IPS-NIHi7 (cell line): ENCODE measurements around the gene FOXR1.
A peak's percentile ranks its signal among the peaks of the same experiment; 100 is the strongest.
"Not testable (repeated sequence)": the region's sequence is repeated elsewhere in the genome, so short reads cannot be mapped to it uniquely, and the experiment has no call there.

Source experiments
- DNase-seq: peaks from one replicate; pipeline ENCODE4 v3.0.0; 2012; ENCODE audit warnings: mixed read lengths; ENCODE audit errors: extremely low spot score

The FOXR1 gene

GRCh38 chr11:118997627-118998387 is 26.2 kb downstream of the FOXR1 start, which contains the start of gene CENATAC:
TSS of gene CENATAC (plus strand) at chr11:118998138. CDS start at chr11:118998198, 60 bp downstream.
- DNase-seq, result peak; percentile 100

- no peak for DNase-seq
Observed at GRCh38 chr11:118998388-118998717, 26.8 kb downstream of the FOXR1 start.

GRCh38 chr11:118998822-118999221 is 27.3 kb downstream of the FOXR1 start:
- DNase-seq, result peak; percentile 51

DNA sequence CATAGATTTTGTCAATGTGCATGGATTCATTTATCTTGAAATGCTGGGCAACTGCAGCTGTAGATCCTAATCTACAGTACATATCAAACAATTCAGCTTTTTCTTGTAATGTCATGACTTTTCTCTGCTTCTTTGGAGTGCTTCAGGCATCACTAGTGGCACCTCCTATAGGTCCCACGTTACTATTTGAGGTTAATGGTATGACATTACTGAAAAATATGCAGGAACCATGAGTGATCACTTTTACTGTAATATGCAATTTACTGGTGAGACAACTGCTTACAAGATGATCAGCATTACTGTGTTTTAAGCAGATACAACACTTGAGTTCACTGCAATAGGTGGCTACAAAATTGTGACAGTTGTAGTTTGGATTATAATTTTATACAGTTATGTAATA is 29.3 kb downstream of the FOXR1 start:
- no peak for DNase-seq

- no peak for DNase-seq
Observed at GRCh38 chr11:119006656-119007055, 35.1 kb downstream of the FOXR1 start.

DNA sequence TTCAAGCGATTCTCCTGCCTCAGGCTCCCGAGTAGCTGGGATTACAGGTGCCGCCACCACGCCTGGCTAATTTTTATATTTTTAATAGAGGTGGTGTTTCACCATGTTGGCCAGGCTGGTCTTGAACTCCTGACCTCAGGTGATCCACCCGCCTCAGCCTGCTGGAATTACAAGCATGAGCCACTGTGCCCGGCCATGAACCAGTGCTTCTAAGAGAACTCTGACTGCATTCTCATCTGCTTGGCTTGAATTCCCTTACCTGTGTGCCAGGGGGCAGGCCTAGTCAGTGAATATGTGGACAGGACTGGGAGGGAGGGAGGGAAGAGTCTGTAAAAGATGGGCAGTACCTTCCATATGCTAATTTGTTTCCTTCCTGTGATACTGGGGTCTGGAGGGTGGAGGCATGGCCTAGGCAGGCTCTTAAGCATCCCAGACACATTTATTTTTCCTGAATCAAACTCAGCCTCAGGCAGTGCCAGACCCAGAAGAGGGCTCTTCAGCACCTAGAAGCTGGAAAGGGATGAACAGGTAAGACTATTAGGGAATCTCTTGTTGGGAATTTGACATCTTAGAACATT is 40.0 kb downstream of the FOXR1 start:
- DNase-seq, result no peak

DNA sequence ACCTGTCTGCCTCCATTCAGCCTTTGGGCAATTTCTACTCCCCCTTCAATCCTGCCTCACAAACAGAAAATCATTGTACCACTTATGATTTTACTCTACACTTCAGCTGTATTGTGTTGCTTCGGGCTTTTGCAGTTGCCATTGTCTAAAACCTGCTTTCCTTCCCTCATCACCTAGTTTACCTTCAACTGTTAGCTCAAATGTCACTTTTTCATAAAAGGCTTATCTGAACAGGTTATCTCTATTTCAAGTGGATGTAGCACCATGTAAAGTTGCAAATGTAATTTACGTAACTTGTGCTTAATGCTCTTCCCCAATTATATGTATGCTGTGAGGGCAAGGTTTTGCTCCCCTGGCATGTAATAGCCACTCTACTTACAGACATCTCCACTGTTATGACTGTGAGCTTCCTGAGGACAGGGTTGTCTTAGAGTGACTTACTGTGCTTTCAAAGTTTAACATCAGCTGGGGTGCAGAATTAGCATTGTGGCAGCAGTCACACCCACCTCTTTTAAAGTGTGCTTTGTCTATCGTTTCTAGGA is 41.1 kb downstream of the FOXR1 start:
- no peak for DNase-seq

DNA sequence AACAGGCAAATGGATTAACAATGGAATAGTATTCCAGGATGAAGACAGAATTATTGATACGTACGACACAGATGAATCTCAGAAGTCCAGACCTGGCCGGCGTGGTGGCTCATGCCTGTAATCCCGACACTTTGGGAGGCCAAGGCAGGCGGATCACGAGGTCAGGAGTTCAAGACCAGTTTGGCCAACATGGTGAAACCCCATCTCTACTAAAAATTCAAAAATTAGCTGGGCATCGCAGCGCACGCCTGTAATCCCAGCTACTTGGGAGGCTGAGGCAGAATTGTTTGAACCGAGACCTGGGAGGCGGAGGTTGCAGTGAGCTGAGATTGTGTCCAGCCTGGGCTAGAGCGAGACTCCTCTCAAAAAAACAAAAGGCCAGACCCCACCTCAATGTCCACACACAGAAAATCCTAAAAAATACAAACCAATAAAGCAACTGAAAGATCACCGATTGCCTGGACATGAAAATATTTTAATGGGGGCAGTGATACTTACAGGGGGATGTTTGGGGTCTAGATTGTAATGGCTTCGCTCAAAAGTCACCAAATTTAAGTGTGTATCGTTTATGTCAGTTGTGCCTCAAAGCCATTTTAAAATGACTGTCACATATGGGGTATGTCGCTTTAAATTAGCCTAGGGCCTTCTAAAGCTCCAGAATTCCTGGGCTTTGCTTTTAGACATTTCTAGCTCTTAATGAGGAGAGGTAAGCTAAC is 42.8 kb downstream of the FOXR1 start:
- no peak for DNase-seq

- DNase-seq, result no peak
Observed at GRCh38 chr11:119015054-119015611, 43.6 kb downstream of the FOXR1 start.

DNA sequence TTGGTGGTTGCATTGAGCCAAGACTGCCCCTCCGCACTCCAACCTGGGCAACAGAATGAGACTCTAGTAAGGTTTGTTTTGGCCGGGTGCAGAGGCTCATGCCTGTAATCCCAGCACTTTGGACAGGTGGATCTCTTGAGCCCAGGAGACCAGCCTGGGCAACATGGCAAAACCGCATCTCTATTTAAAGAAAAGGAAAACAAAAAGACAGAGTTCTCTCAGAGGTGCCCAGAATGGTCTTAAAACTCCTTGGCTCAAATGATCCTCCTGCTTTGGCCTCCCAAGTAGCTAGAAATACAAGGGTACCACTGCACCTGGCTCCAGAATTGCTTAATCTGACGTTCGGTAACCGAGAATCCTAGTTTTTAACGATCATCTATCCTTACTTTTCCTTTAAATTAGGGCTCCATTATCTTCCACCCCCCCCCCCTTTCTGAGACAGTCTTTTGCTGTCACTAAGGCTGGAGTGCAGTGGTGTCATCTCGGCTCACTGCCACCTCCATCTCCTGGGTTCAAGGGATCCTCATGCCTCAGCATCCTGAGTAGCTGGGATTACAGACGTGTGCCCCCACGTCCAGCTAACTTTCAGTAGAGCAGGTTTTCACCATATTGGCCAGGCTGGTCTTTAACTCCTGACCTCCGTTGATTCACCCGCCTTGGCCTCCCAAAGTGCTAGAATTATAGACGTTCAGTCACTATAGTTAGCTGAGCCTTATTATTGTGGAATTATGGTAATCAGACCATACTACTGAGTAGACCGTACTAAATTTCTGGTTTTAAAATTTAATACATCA is 44.9 kb downstream of the FOXR1 start:
- DNase-seq, result no peak

DNA sequence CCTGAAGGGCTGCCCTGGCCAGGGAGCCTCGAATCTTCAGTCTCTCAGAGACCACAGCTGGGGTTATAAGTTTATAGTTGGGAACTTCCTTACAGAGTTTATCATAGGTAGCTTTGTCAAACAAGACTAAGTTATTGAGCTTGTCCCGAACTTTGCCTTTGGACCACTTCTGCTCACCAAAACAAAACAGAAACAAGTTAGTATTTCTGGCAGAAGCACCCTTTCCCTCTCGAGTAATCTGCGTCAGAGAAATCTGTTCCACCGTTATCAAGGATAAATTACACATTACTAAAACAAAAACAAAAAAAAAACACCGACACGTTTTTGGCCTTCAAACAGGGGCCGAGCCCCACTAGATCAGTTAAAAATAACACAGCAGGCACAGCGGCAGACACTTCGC is 45.8 kb downstream of the FOXR1 start:
- DNase-seq, result not testable (repeated sequence)

GRCh38 chr11:119018074-119018938 is 46.7 kb downstream of the FOXR1 start, which contains the start of the genes RPS25 and TRAPPC4:
TSS of gene RPS25 (minus strand) at chr11:119018343. CDS start at chr11:119018284, 59 bp downstream.
TSS of gene TRAPPC4 (plus strand) at chr11:119018766. CDS start at chr11:119018796, 30 bp downstream.
- peak; percentile 92 for DNase-seq

- DNase-seq, result no peak
Observed at GRCh38 chr11:119019996-119020395, 48.4 kb downstream of the FOXR1 start.

- DNase-seq, result no peak
Observed at GRCh38 chr11:119021631-119022030, 50.1 kb downstream of the FOXR1 start.

DNA sequence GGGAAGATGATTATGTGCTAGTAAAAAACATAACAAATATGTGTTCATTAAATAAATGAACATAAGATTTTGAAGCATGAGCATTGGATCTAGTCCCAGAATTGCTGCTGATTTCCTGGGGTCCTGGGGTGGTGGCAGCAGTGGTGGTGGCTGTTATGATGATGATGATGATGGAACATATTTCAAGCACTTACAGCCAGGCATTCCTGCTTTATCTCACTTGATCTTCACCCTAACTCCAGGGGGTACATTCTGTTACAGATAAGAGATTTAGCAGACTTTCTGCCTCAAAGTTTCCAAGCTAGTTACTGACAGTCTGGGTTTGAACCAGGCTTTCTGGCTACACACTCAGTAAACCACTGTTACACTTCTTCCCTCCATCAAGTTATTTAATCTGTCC is 52.2 kb downstream of the FOXR1 start:
- no peak for DNase-seq

DNA sequence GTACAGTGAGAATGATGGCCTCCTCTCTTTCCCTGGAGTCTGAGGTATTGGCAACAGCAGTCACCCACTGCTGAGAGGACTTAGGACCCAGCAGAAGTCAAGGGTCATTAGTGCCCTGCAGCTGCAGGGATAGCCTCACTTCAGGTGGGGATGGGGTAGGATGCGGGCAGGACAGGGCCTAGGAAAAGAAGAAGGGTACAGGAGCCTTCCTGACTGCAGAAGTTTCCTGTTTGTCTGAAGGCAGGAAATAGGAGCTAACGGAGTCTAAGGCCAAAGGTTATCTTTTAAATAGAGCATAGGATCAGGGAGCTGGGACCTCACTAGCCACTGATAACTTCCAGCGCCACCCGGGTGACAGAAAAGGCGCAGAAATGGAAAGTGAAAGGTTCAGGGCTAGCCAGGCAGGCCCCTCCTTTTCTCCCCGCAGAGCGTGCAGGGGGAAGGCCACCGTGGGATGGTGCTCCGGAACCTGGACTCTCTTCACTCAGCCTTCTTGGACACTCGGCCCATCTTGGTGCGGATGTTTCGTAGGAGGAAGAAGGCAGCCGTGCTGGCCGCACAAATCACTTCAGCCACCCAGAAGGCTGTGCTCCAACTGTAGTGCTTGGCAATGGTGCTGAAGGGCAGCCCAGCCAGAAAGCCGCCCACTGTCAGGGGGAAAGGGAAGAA is 53.0 kb downstream of the FOXR1 start:
- DNase-seq, result no peak

DNA sequence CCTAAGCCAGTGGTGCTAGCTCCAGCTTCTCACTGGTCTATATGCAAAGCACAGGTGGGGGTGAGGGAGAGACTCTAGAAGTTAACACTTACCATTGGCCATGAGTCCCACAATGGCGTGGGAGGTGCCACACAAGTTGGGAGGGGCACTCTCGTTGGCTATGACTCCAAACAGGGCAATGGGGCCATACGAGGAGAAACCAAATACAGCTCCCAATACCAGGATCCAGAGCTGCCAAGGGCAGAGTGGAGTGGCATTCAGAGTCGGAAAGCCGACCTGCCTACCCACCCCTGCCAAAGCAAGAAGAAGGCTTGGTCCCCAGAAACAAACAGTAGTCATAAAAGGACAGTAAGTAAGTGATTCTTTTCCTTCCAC is 53.5 kb downstream of the FOXR1 start:
- DNase-seq, result no peak

GRCh38 chr11:119025541-119025940 is 54.0 kb downstream of the FOXR1 start:
- DNase-seq, result no peak

- DNase-seq, result no peak
Observed at GRCh38 chr11:119025978-119026766, 54.6 kb downstream of the FOXR1 start.
